WI38 (cell line): Measurements from ENCODE around the gene CNTNAP4.

Experiments
- H3K4me3 ChIP-seq: 2 replicates; pipeline ENCODE4 v1.5.1; 2011; ENCODE audit warnings: low read depth, mild to moderate bottlenecking, control low read depth, low read length
- CTCF ChIP-seq: IDR thresholded peaks from 2 replicates; pipeline ENCODE4 v1.5.1; 2012; ENCODE audit warnings: low read depth, mild to moderate bottlenecking, control low read depth, low read length

CNTNAP4 gene

GRCh38 chr16:76309639-76310335 lies 32.6 kb downstream of the CNTNAP4 start:
- no peak overlapping the region for H3K4me3 ChIP-seq
- TF ChIP-seq CTCF, result no peak

GRCh38 chr16:76311260-76311659 lies 34.1 kb downstream of the CNTNAP4 start:
- no peak overlapping the region for H3K4me3 ChIP-seq
- no peak for TF ChIP-seq CTCF

- no peak for TF ChIP-seq CTCF
- H3K4me3 ChIP-seq, result no peak overlapping the region
Measured at GRCh38 chr16:76318565-76318964, 41.4 kb downstream of the CNTNAP4 start.

- TF ChIP-seq CTCF, result no peak
- H3K4me3 ChIP-seq, result no peak overlapping the region
Measured at GRCh38 chr16:76329106-76329505, 51.9 kb downstream of the CNTNAP4 start.

GRCh38 chr16:76335180-76335974 lies 58.2 kb downstream of the CNTNAP4 start:
- no peak overlapping the region for H3K4me3 ChIP-seq
- TF ChIP-seq CTCF, result no peak

- no peak for TF ChIP-seq CTCF
- H3K4me3 ChIP-seq, result no peak overlapping the region
Measured at GRCh38 chr16:76336112-76336511, 58.9 kb downstream of the CNTNAP4 start.

GRCh38 chr16:76338472-76338871 lies 61.3 kb downstream of the CNTNAP4 start:
- no peak for TF ChIP-seq CTCF
- H3K4me3 ChIP-seq, result no peak overlapping the region
